Right forelimb (tissue), 1 donor: ENCODE results near the gene NLGN1.

ENCODE experiments used
- DNase-seq: peaks from one replicate; pipeline ENCODE4 v3.0.0-alpha.2; 2018

The NLGN1 gene

DNA sequence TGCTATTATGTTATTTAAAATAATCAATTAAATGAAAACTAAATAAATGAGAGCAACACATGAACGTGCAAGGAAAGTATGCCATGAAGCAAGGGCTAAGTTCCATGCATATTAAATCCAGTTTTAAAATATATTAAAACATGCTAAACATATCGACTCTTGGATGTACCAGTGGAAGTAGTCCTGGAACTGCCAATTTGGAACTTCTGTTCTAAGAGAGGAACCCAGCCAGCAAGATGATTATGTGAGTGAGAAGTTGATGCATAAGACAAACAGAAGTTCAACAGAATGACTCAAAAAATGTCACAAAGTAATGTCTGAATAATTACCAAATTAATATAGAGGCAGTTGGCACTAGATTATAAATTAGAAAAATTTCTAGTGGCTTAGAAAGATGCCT, 714.2 kb downstream of the NLGN1 start:
- no peak for DNase-seq

DNA sequence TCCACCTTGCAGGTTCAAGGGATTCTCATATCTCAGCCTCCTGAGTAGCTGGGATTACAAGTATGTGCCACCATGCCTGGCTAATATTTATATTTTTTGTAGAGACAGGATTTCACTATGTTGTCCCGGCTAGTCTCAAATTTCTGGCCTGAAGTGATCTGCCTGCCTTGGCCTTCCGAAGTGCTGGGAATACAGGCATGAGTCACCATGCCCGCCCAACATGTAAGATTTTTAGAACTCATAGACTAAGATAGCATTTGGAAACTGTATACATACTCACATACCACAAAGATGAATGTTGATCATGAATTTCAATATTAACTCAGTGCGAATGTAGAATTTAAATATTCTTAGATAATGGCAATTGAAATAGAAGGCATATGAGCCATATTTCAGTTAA, 718.9 kb downstream of the NLGN1 start:
- DNase-seq, result no peak

DNA sequence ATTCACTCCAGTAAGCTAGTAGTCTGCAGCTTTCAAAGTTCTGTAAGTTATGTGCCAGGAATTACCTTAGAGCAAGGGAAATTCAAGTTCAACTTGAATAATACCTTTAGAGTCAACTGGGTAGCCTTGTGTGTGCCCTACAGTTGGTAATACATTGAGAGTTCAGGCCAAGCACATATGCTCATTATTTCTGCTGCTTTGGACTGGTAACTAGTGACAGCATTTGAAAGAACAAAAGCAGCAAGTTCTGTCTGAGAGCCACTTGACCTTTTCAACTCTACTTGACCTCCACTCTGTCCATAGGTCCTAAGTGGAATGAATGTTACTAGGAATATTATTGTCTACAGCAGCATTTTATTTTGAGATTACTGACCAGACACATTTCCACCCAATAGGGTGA, 723.5 kb downstream of the NLGN1 start:
- no peak for DNase-seq

DNA sequence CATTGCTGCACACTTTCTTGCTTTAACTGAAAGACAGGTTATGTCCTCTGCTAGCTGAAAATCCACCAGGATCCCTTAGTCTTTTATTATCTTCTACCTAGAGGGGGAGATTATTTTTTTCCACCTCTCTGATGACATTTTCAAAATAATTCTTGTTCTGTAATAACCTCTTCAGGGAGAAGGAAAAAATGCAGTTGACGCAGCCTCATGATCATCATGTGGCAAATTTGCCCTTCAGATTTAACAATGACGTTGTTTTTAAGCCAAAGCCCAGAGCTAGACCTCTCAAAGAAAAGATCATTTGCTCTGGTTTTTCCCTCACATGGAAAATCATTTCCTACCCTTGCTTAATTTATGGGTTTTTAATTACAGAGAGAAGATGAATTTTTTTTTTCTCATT, 724.9 kb downstream of the NLGN1 start:
- no peak for DNase-seq

DNA sequence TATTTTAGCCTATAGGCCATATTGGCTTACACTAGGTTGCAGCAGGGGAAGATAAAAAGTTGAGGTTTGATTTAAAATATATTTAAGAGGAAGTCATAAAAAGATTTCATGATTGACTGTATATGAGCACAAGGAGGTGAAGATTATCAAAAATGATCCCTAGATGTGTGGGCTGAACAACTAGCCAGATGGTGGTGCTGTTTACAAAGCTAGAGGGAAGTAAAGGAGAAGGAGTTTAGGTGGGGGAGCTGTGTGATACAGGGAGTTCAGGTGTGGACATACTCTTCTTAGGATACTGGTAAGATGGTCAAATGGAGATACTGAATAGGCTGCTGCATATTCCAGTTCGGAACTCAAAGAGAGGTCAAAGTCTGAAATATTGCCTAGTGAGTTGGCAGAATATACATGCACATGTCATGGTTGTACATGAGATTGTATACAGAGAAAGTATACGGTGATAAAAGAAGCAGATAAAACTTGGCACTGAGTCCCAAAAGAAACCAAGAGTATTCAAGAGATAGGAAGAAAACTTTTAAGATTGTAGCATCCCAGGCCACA, 727.8 kb downstream of the NLGN1 start:
- no peak for DNase-seq

DNA sequence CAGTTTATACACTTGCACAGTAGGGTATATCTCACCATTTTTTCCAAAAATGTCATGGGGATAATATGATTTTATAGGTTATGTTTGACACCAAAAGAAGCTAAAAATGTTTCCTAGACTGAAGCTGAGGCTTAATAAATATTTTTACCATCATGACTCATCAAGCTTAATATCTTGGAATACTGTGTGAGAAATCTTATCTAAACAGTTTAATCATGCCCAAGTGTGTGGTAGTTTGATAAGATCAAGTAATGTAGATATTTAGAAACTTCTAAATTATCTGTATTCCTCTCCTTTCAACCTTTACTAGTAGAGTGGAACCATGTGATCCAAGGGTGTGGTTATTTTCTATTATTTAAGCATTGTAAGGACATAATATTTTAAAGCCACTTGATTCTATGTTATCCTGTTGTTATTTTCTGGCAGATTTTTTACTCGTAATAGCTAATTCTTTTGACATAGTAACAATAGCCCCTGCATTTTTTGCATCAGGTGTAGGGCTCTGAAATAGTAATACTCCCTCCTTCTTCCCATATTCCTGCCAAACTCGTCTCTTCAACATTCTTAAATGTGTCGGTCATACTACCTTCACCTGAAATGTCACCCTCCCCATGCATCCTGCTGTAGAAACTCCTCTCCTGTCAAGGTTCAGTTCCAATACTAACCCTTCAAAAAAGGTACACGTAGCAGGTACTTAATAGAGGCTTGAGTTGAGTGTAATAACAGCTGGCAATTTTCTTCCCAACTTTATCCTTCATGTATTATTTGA, 729.6 kb downstream of the NLGN1 start:
- DNase-seq, result no peak

DNA sequence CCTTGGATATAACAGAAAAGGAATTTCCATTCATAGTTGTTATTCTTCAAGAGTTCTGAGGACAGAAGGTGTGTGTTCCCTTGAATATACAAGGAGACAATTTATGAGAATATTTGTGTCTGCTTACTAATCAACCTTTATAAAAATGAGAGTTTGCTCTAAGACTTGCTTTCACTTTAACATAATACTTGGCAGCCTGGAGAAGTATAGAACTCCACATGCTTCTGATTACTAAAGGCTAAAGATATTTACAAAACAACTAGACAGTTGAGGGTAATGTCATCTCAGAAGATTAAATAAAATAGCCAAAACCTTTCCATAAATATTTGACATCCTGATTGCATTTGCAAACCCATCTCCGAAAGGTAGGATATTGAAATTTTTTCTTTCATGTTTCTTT, 734.5 kb downstream of the NLGN1 start:
- no peak for DNase-seq

DNA sequence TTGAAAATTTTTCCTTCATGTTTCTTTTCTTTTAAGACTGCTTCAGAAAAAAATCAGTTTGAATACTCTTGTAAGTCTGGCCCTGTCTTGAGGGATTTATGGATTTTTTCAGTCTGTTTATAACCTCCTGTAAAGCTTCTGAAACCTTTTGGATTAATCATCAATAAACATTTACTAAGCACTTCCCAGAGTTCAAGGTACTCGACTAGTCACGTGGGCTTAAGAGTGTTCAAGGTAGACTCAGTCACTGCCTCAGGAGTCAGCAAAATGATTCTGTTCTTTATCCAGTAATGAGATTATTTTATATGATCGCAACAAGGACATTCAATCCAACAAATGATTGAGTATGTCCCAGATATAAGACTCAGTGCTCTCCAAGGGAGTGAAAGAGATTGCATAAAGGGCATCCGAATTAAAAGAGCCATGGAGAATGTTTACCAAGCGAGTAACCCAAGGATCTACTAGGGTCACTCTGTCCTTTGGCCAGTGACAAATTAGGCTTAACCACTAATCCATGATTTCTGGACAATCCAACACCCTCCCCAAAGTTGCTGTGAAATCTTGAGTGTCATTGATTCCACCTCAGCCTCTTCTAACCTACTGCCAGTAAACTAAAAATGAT, 735.0 kb downstream of the NLGN1 start:
- DNase-seq, result no peak

DNA sequence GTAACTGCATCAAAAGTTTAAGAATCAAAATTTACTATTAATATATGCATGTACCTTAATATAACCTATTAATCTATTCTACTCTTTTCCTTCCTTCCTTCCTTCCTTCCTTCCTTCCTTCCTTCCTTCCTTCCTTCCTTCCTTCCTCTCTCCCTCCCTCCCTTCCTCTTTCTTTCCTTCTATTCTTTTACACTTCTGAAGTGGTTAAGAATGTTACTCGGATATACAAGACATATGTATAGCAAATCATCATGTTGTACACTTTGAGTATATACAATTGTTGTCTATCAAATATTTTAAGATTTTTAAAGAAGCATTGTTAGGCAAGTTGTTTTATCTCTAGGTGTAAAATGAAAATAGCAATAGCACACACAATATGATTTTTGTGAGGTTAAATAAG, 748.5 kb downstream of the NLGN1 start:
- no peak for DNase-seq

DNA sequence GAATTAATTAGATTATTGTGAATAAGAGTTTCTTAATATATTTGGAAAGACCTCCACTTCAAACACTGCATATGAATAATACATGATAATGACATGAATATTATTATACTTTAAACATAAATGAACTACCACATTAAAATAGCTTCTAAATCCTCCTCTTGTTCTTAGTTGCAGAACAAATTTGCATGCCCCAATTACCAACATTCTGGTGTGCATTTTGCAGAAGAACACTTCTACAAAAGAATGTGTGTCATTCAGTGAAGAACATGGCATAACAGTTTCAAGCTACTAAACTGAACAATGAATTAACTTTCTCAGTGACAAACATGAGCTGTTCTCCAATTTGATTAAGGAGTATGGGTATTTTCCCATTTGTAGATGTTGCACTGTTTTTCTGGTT, 750.3 kb downstream of the NLGN1 start:
- no peak for DNase-seq

DNA sequence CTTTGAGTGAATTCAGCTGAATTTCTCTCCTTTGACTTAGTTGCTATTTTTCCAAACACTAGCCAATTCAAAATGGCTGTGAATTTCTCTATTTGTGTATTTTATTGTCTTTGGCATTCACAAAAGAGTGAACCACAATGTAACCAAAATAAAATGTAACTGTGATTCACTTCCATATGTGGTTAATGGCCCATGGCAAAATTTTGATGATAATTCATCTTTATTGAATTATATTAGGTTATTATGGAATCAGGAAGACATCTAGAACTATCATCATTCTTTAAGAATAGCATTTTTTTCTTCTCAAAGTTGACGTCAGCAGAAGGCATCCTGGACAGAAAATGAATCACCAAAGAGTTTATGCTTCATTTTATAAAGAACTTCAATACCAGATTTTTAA, 756.3 kb downstream of the NLGN1 start:
- no peak for DNase-seq

DNA sequence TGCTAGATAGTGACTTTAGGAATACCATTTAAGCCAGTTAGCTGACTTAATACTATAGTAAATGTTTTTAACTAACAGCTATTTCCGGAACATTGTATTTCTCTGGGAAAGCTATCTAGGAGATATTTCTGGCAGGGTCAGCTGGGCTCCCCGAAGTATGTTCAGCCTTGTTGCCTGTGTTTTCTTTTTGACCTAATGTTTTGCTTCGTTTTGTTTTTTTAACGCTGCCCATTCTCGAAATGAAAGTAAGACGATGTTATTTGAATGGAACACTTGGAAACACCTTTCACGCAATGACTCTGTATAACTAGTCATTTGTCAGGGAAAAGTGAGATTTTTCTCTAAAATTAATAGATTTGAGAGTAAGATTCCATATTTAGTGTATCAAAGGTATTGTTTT, 758.7 kb downstream of the NLGN1 start:
- DNase-seq, result no peak

DNA sequence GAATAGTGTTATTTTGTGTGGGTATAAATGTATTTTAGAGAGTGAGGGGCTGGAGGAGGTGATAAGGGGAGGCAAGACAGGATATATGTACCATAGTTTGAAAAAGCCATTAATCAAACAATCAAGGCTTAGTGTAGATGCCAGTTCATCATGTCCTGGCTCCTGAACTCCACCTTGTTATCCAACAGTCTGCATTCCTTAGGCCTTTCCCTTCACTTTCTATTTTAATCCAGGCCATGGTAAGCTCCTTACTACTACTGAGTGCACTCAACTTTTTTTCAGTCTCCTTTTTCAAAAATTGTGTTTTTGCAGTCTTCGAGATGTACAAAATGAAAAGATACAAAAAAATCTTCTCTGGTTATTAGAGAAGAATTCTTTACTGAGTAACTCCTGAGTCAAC, 761.1 kb downstream of the NLGN1 start:
- no peak for DNase-seq

DNA sequence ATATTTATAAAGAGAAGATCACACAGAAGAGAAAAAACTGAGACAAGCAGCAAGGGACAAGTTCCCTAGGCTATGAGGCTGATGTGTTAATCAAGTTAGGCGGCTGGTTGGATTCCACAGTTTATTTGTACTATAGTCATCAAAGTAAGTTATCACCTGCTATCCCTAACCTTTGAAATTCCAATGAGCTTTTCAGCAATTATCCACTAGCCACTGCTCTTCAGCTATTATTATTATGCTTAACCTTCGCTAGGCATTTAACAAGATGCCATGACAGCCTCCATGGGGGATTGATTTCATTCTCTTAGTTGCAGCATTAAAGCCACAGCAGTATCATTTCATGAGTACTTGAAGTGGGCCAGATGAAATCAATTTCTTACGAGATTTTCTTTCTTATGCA, 762.1 kb downstream of the NLGN1 start:
- no peak for DNase-seq

DNA sequence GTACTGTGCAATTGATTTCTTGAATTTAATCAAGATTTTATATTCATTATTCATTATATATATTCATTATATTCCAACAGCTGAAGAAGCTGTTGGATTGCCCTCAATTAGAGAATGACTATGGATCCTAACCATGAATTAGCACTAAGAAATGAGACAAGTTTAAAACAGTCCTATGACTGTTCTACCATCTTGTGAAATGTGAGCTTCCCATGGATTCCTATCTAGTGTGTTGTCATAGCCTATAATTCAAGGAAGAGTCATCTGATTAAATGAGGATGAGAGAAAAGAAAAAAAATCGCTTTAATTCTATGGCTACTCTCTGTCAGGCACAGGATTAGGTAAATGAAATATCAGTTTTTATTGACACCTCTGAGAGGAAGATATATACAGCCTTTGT, 765.0 kb downstream of the NLGN1 start:
- DNase-seq, result no peak

DNA sequence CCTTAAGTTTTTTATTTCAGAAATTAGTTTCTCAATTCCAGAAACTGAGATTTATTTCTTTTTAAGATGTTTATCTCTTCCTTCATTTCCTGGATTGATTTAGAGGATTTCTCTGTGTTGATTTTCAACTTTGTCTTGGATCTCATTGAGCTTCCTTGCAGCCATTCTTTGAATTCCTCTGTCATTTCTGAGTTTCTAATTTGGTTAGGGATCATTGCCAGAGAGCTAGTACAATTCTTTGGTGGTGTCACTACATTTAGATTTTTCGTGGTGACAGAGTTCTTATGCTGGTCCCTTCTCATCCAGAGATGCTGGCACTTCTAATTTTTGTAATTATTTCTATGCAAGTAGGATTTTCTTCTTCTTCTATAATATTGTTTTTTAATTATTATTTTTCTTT, 770.5 kb downstream of the NLGN1 start:
- no peak for DNase-seq

DNA sequence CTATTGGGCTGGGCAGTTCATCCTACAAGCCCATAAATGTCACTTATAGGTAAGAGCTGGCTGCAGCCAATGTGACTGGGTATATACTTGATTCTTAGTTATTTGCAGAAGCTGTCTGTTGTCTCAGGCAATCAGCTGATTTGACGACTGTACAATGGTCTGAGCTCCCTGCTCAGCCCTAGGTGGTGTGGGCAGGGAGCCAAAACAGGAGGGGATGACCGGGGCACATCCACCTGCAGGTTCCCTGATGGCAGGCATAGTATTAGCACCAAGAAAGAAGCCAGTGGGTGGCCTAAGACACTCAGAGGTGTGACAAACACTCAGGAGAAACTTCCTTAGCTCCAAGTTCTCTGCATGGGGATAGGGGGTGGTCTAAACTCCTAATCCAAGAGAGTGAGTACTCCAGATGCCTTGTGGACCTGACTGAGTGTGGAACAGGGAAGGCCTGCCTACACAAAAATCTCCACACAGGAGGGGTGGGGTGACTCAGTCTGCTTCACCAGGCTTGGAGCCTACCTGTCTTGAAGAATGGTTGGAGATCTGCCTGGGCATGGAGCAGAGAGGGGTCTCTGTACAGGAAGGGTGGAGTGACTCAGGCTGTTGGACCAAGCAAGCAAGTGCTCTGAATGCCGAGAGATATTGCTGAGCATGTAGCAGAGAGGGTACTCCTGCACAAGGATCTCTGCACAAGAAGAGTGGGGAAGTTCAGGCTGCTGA, 771.2 kb downstream of the NLGN1 start:
- peak; percentile 37 for DNase-seq

DNA sequence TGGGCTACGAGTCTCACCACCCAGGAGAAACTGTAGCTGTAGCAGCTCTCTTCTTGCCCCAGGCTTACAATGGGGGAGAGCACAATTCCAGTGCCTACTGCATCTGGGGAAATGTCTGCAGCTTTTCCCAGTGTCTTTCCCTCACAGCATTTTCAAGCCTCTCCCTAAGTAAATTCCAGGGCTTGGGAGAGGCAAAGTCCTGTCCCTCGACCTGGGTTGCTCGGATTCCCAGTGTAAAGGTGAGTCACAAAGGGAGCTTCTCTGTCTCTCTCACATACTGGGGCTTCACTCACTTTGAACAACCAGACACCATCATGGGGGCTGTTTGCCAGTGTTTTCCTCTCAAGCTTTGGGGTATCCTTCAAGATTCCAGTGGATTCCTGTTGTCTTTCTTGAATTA, 772.2 kb downstream of the NLGN1 start:
- no peak for DNase-seq

DNA sequence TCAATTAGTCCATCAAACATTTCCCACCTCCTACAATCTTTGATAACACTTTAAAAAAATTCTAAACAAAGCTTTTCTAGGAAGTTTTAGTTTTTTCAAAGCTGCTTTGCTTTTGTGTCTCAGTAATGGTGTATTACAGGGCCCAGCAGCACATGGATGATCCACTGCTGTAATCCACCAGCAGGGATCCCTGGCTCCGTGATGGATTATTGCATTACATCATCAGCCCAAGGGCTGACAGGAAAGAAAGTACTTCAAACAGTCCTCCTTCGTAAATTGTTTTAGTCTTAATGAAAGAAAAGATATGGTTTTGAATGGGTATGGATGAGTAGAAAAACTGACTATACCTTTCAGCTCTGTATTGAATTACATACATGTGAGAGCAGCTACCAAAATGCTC, 772.7 kb downstream of the NLGN1 start:
- DNase-seq, result no peak

DNA sequence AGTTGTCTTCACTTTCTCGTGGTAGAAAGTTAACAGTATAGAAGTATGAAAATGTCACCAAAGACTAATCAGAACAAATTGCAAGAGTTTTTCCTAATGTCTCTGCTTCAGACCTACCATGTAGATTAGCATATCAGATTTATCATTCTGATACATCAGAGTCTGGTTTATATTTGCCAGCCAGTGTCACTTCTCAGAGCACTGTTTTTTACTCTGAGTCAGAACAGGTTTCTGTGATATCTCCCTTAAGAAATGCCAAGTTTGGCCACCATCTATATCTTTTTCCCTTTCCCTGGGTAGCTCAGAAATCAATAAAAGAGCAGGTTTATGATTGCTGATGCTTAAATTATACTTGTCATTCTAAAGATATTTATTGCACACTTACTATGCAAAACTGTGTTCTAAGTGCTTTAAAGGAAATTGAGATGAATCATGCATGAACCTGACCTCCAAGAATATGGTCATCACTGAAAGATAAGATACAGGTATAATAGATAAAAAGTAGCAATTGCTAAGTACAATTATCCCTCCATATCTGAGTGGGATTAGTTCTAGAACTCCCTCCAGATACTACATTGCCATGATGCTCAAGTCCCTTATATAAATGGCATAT, 788.9 kb downstream of the NLGN1 start:
- DNase-seq, result no peak

DNA sequence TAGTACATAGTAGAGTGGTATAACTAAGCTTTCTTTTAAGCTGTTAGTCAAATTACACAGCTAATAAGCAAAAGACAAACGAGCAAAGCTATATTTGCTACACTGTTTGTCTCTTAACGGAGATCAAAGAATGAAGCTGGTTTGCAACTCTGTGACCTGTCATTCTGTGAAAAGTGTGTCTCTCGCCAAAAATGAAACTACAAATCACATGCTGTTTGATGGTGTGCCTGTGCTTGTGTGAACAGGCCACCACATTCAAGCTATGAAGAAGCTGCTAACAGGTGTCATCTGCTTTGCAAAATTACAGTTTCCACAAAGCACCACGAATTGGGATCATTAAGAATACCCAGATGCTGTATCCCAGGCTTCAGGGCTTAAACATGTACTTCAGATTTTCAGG, 793.8 kb downstream of the NLGN1 start:
- no peak for DNase-seq

DNA sequence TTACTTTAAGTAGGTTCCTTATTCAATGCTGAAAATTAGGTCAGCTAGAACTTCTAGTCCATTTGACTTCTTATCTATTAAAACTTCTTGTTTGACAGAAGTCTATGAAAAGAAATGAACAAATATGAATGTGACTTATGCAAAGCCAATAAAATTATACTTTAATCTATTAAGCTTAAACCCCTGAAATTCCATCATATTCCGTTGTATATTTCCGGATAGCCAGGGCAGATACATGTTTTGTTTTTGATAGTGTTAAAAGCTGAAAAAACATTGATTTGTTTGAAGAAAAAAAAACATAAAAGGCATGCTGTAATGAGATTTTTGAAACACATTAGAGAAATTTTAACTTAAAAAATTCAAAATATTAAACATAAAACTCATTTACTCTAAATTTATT, 794.4 kb downstream of the NLGN1 start:
- DNase-seq, result no peak

DNA sequence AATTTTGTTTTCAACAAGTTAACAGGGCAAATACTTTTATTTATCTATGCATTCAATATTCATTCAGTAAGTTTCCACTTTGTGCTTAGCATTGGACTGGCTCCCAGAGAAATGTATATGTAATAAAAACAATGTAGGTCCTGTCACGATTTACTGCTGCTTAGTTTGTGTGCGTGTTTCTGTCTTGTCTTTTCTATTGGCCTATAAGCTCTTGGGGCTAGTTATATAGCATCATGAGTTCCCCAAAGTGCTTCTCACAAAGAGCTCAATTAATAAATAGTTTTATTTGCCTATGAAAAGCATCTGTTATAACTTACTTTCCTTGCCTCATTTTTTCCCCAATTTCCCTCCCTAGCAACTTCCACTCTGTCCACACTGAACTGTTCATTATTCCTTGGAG, 794.9 kb downstream of the NLGN1 start:
- DNase-seq, result no peak

DNA sequence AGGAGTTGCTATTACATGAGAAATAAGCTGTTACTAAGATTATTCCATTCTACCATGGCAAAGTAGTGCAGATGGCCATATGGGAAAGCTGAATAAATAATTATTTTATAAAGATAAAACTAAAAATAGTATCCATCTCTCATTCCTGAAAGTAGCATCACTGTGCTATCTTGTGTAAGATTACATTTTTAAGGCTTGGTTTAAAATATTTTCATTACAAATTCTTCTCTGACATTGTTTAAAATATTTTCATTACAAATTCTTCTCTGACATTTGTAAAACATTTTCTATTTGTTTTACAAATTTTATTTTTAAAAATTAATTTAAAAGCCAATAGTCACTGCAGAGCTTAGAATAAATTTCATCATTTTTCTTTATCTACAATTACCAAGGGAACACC, 796.1 kb downstream of the NLGN1 start:
- no peak for DNase-seq
